Heart left ventricle (tissue), 16 donors: ENCODE measurements around the gene FAM83B. TPM values are rescaled to one million over a fixed set of nuclear protein-coding genes. Genes with fewer than 3 reads are reported as not detected.
"Not testable (repeated sequence)": the region's sequence is repeated elsewhere in the genome, so short reads cannot be mapped to it uniquely, and the experiment has no call there.

Experiments
- ATAC-seq, 4 donors: fragments of 200-7000 bp; cut with Tn5 transposase; one replicate each; pipeline ENCODE4 v1.9.1; 2020 to 2022; ENCODE audit warnings: moderate library complexity in 4 of 4, mild to moderate bottlenecking in 3 of 4, moderate number of reproducible peaks in 1 of 4
- DNase-seq, 5 donors: peaks; one replicate each; pipeline ENCODE4 v3.0.0-alpha.2; 2020
- H3K27ac ChIP-seq, 12 donors: fragments of 200-600 bp; sonication (generic) in 4 of 12; one replicate each; pipeline versions ENCODE4 v1.5.0 to v1.8.0; 2016 to 2022; ENCODE audit warnings: mild to moderate bottlenecking in 2 of 12
- H3K27me3 ChIP-seq, 9 donors: fragments of 200-600 bp; sonication (generic) in 2 of 9; one replicate each; pipeline versions ENCODE4 v1.5.1 to v1.8.0; 2016 to 2022; ENCODE audit warnings: mild to moderate bottlenecking in 3 of 9
- H3K36me3 ChIP-seq, 9 donors: fragments of 200-600 bp; sonication (generic) in 2 of 9; one replicate each; pipeline versions ENCODE4 v1.5.0 to v1.8.0; 2018 to 2022; ENCODE audit warnings: mild to moderate bottlenecking in 2 of 9
- H3K4me1 ChIP-seq, 12 donors: fragments of 200-600 bp; sonication (generic) in 4 of 12; one replicate each; pipeline versions ENCODE4 v1.5.0 to v1.8.0; 2016 to 2022; ENCODE audit warnings: mild to moderate bottlenecking in 3 of 12
- H3K4me3 ChIP-seq, 12 donors: fragments of 200-600 bp; sonication (generic) in 4 of 12; one replicate each; pipeline versions ENCODE4 v1.5.0 to v1.8.0; 2017 to 2022; ENCODE audit warnings: mild to moderate bottlenecking in 9 of 12, moderate library complexity in 4 of 12
- H3K9me3 ChIP-seq, 12 donors: fragments of 200-600 bp; sonication (generic) in 4 of 12; one replicate each; pipeline versions ENCODE4 v1.5.0 to v1.8.0; 2016 to 2022; ENCODE audit warnings: mild to moderate bottlenecking in 1 of 12
- POLR2A ChIP-seq, 2 donors: fragments of 450-650 bp; IDR thresholded peaks; one replicate each; pipeline ENCODE4 v1.6.1; 2017; ENCODE audit warnings: antibody characterized with exemption in 2 of 2, mild to moderate bottlenecking in 2 of 2, moderate library complexity in 2 of 2
- WGBS, 4 donors: extraction: QIAGEN DNeasy Blood & Tissue Kit in 2 of 4; methylation state at CpG; one replicate each; pipeline versions ENCODE4 v1.1.5 to v1.1.7; 2013 to 2018; 5-methylcytosine and 5-hydroxymethylcytosine counted together
- intact Hi-C, 10 donors: fragments of 100-400 bp; cut with DNase I; formaldehyde crosslinking; loops; one replicate each; pipeline versions ENCODE4 v1.11.1 to v1.14.2; 2022
- polyA plus RNA-seq, 2 donors: library from polyadenylated mRNA; stranded (reverse); fragments of 200-250 nt; gene quantifications; one replicate each; pipeline ENCODE4 v1.2.3, GENCODE V29; 2013
- total RNA-seq, 9 donors: library from RNA; depleted of rRNA in 2 of 9; stranded (reverse); fragments of >200 nt in 2 of 9; fragmentation: NEBNext Ultra II Directional in 3 of 9; extraction: Animal tissue kit (Norgen Biotek cat#: 25700) in 3 of 9; gene quantifications; one replicate each; pipeline versions ENCODE4 v1.1.0 to v1.2.4, GENCODE V29; 2016 to 2023
- TF ChIP-seq, protein P1 (sequence below), 12 donors: fragments of 200-600 bp; sonication (generic) in 4 of 12; IDR thresholded peaks; one replicate each; pipeline versions ENCODE4 v1.5.0 to v1.8.0; 2018 to 2022; ENCODE audit warnings: antibody characterized with exemption in 12 of 12, mild to moderate bottlenecking in 5 of 12
- donor health status: ischemic (EF 13 %, LVEDD 7.1; RV severe dilation, severe dysfunction).
- donor health status: healthy with polysubstance abuse.
- donor health status: DM: no; HTN: yes; CAD: no.
- donor health status: DM: no; HTN: no; CAD: no.
- donor health status: ischemic (EF 25% LVEDD 6.9; RV normal size, moderate dysfunction).
- donor health status: ischemic (EF 25% LVEDD 5.7; RV mildly dilated, moderate dysfunction).
- donor health status: healthy.
- donor health status: DM: yes; HTN: yes; CAD: no.
- donor health status: ischemic (EF 35%, LVEDD 5.7; RV mildly dilated, moderate dysfunction).
- donor health status: nonischemic (EF 11% LVEDD 7.7; RV severe dilation, severe dysfunction).
- donor health status: DM: yes; HTN: yes; CAD: no.
- donor health status: PGD.
- donor health status: ischemic (EF 29% LVEDD 5.4; RV normal size, mild dysfunction).
- donor health status: nonischemic (EF 23%, LVEDD 6.1; RV moderate dilation, normal function).

The FAM83B gene
- total and polyA plus RNA-seq, 11 donors = 0.03 to 1.1 (median 0.29) TPM; not detected in 1

- intact Hi-C loops = no loop called here
- ATAC-seq = no peak
- H3K27ac ChIP-seq = no peak overlapping the region
- TF ChIP-seq POLR2A (IDR thresholded peaks at IDR 0.05) = no peak
- TF ChIP-seq, protein P1, sequence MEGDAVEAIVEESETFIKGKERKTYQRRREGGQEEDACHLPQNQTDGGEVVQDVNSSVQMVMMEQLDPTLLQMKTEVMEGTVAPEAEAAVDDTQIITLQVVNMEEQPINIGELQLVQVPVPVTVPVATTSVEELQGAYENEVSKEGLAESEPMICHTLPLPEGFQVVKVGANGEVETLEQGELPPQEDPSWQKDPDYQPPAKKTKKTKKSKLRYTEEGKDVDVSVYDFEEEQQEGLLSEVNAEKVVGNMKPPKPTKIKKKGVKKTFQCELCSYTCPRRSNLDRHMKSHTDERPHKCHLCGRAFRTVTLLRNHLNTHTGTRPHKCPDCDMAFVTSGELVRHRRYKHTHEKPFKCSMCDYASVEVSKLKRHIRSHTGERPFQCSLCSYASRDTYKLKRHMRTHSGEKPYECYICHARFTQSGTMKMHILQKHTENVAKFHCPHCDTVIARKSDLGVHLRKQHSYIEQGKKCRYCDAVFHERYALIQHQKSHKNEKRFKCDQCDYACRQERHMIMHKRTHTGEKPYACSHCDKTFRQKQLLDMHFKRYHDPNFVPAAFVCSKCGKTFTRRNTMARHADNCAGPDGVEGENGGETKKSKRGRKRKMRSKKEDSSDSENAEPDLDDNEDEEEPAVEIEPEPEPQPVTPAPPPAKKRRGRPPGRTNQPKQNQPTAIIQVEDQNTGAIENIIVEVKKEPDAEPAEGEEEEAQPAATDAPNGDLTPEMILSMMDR (IDR thresholded peaks at IDR 0.05) = no peak
- no peaks in the 10 kb centered on the region for H3K36me3 ChIP-seq
- DNase-seq = no peak
- H3K27me3 ChIP-seq = no peaks in the 10 kb centered on the region
- no peaks in the 10 kb centered on the region for H3K9me3 ChIP-seq
- no peak overlapping the region for H3K4me3 ChIP-seq
- H3K4me1 ChIP-seq = no peaks in the 10 kb centered on the region
- 78 to 88% (median 84%) methylated on average over 3 of the region's 3 CpGs for whole genome bisulfite sequencing, 4 donors
Observed at GRCh38 chr6:54970337-54970736, 123.8 kb downstream of the FAM83B start.

GRCh38 chr6:54971825-54972224 is 125.3 kb downstream of the FAM83B start:
- WGBS, 4 donors = 36 to 83% (median 61%) methylated on average over 2 of the region's 2 CpGs
- no peaks in the 10 kb centered on the region for H3K4me1 ChIP-seq
- H3K9me3 ChIP-seq = peaks cover 0 to 5% (median 0%) of the 10 kb centered on the region in 12 donors
- no peak overlapping the region for H3K27ac ChIP-seq
- TF ChIP-seq POLR2A (IDR thresholded peaks at IDR 0.05) = no peak
- TF ChIP-seq, protein P1 (IDR thresholded peaks at IDR 0.05) = no peak
- DNase-seq (no peak), ATAC-seq (no peak)
- intact Hi-C loops = no loop called here
- no peak overlapping the region for H3K4me3 ChIP-seq
- no peaks in the 10 kb centered on the region for H3K36me3 ChIP-seq
- no peaks in the 10 kb centered on the region for H3K27me3 ChIP-seq

- DNase-seq, H3K36me3 ChIP-seq, H3K4me1 ChIP-seq, ATAC-seq, H3K27ac ChIP-seq, H3K27me3 ChIP-seq, intact Hi-C loops, H3K4me3 ChIP-seq: not testable (repeated sequence)
- H3K9me3 ChIP-seq = peaks cover 0 to 11% (median 0%) of the 10 kb centered on the region in 12 donors
- WGBS, 4 donors = 88 to 100% (median 96%) methylated on average over 3 to 24 of the region's 24 CpGs
Observed at GRCh38 chr6:54979161-54979560, 132.6 kb downstream of the FAM83B start.

DNA sequence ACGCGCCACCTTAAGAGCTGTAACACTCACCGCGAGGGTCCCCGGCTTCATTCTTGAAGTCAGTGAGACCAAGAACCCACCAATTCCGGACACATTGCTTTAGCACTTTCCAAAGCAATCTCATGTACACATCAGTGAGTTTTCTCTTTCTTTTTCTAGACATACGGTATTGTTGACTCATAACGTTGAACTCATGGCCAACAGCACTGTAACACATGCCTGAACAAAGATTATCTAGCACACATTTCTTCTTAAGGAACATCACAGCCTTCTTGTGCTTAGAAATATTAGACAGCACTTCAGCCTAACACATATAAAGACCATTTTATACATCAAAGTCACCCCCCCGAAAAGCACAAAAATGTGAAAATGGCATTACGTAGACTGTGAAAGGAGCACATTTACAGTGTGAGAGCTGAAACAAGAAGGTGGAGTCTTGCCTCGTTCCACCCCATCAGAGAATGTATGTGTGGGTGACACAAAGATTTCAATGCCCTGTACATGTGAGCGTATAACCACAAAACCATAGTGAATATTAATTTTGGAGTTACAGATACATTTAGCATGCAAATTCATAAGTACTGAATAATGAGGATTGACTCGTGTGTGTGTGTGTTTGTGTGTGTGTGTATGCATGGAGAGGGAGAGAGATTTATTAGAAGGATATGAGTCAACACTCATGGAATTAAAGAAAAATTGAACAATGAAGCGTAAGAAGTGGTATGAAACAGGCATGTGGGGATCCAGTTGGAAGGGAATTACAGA is 134.1 kb downstream of the FAM83B start:
- DNase-seq (no peak), ATAC-seq (no peak)
- Histone ChIP-seq H3K9me3 (peaks cover 0 to 24% (median 5%) of the 10 kb centered on the region in 12 donors), H3K27ac (no peak overlapping the region), H3K4me3 (no peak overlapping the region), H3K27me3 (no peaks in the 10 kb centered on the region), H3K4me1 (no peaks in the 10 kb centered on the region), H3K36me3 (no peaks in the 10 kb centered on the region)
- no peak for TF ChIP-seq POLR2A (IDR thresholded peaks at IDR 0.05)
- TF ChIP-seq, protein P1 (IDR thresholded peaks at IDR 0.05) = no peak
- 87 to 90% (median 88%) methylated on average over 14 of the region's 14 CpGs for WGBS, 4 donors
- intact Hi-C loops = no loop called here

DNA sequence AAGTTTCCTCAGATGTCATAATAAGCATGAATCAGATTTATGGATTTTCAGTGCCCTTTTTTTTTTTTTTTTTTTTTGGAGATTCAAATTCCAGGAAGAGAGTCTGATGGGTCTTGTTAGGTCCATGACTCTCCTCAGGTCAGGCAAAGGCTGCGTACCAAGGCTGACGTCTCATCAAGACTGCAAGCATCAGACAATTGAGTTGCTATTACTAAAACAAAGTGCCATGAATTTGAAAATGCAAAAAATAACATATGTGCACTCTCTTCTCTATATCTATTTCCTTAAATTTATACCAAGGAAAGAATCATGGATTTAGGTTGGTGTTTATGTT is 134.7 kb downstream of the FAM83B start:
- 88 to 97% (median 94%) methylated on average over 2 of the region's 2 CpGs for WGBS, 4 donors
- DNase-seq = no peak
- no peaks in the 10 kb centered on the region for H3K27me3 ChIP-seq
- H3K4me1 ChIP-seq = no peaks in the 10 kb centered on the region
- no peak overlapping the region for H3K27ac ChIP-seq
- no peaks in the 10 kb centered on the region for H3K36me3 ChIP-seq
- intact Hi-C loops = no loop called here
- TF ChIP-seq POLR2A (IDR thresholded peaks at IDR 0.05) = no peak
- TF ChIP-seq, protein P1 (IDR thresholded peaks at IDR 0.05) = no peak
- H3K4me3 ChIP-seq = no peak overlapping the region
- no peak for ATAC-seq
- H3K9me3 ChIP-seq = peaks cover 0 to 30% (median 6%) of the 10 kb centered on the region in 12 donors
